Astrocyte of the spinal cord (primary cell): ENCODE results near the gene FAM149B1.

Experiments used
- DNase-seq: peaks from one replicate; pipeline ENCODE4 v3.0.0; 2011; ENCODE audit warnings: low read depth, low spot score
- H3K4me3 ChIP-seq: 2 replicates; pipeline ENCODE4 v1.5.1; 2011; ENCODE audit warnings: low read depth, mild to moderate bottlenecking, low read length, moderate library complexity
- in situ Hi-C: cut with HindIII; loops from 2 replicates; pipeline ENCODE4 v1.10.0; 2017; ENCODE audit warnings: low sequenced_read_pairs
- TF ChIP-seq, protein P1 (sequence below): IDR thresholded peaks from 2 replicates; pipeline ENCODE4 v1.5.1; 2012; ENCODE audit warnings: low read depth, mild to moderate bottlenecking, low read length, inconsistent platforms

The FAM149B1 gene

DNA sequence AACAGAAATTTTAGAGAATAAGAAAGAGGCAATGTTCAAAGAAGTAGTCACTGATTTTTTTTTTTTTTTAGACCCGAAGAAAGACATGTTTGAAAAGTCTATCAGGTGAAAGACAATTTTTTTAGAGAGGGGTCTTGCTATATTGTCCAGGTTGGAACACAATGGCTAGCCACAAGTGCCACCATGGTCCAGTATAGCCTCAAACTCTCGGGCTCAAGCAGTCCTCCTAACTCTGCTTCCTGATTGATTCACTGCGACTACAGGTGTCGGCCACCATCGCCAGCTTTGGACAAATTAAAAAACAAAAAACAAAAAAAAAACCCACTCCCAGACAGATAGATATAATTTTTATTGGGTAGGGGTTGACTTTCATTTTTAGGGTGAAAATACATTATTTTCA lies 22.3 kb downstream of the FAM149B1 start:
- in situ Hi-C loops = no loop called here
- TF ChIP-seq, protein P1, sequence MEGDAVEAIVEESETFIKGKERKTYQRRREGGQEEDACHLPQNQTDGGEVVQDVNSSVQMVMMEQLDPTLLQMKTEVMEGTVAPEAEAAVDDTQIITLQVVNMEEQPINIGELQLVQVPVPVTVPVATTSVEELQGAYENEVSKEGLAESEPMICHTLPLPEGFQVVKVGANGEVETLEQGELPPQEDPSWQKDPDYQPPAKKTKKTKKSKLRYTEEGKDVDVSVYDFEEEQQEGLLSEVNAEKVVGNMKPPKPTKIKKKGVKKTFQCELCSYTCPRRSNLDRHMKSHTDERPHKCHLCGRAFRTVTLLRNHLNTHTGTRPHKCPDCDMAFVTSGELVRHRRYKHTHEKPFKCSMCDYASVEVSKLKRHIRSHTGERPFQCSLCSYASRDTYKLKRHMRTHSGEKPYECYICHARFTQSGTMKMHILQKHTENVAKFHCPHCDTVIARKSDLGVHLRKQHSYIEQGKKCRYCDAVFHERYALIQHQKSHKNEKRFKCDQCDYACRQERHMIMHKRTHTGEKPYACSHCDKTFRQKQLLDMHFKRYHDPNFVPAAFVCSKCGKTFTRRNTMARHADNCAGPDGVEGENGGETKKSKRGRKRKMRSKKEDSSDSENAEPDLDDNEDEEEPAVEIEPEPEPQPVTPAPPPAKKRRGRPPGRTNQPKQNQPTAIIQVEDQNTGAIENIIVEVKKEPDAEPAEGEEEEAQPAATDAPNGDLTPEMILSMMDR = no peak
- DNase-seq = no peak
- H3K4me3 ChIP-seq = no peak overlapping the region

DNA sequence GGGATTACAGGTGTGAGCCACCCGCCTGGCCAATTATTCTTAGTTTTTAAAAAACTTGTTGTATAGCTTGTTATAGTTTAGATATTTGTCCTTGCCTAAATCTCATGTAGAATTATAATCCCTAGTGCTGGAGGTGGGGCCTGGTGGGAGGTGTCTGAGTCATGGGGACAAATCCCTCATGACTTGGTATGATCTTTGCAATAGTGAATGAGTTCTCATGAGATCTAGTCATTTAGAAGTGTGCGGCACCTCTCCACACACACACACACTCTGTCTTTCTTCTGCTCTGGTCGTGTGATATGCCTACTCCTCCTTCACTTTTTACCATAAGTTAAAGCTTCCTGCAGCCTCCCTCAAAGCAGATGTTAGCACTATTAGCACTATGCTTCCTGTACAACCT lies 37.2 kb downstream of the FAM149B1 start:
- in situ Hi-C loops = no loop called here
- TF ChIP-seq, protein P1 = no peak
- DNase-seq = no peak
- no peak overlapping the region for H3K4me3 ChIP-seq

DNA sequence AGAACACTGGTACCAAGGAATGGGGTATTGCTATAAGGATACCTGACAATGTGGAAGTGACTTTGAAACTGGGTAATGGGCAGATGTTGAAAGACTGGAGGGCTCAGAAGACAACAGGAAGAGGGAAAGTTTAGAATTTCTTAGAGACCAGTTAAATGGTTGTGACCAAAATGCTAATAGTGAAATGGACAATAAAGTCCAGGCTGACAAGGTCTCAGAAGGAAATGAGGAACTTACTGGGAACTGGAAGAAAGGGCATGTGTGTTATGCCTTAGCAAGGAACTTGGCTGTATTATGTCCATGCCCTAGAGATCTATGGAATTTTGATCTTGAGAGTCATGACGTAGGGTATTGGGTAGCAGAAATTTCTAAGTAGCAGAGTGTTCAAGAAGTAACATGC lies 38.0 kb downstream of the FAM149B1 start:
- TF ChIP-seq, protein P1 = no peak
- DNase-seq = no peak
- in situ Hi-C loops = no loop called here
- H3K4me3 ChIP-seq = no peak overlapping the region

DNA sequence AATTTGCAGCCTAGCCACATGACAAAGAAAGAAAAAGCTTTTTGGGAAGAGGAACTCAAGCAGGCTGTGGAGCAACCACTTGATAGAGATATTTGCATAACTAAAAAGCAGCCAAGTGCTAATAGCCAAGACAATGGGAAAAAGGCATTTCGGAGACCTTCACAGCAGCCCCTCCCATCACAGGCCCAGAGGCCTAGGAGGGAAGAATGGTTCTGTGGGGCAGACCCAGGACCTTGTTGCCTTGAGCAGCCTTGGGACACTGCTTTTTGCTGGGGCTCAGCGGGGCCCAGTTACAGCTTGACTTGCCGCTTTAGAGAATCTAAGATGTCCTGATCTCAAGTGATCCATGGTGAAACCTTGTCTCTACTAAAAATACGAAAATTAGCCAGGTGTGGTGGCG lies 38.5 kb downstream of the FAM149B1 start:
- H3K4me3 ChIP-seq = no peak overlapping the region
- in situ Hi-C loops = no loop called here
- TF ChIP-seq, protein P1 = no peak
- DNase-seq = no peak

DNA sequence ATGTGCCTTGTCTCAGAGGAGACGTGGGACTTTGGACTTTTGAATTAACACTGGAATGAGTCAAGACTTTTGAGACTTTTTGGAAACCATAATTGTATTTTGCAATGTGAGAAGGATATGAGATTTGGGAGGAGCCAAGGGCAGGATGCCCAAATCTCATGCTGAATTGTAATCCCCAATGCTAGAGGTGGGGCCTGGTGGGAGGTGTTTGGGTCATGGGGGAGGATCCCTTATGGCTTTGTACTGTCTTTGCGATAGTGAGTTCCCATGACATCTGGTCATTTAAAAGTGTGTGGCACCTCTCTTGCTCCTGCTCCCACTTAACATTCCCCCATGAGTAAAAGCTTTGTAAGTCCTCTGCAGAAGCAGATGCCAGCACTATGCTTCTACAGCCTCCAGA lies 40.0 kb downstream of the FAM149B1 start:
- TF ChIP-seq, protein P1 = no peak
- no peak for DNase-seq
- in situ Hi-C loops = no loop called here
- H3K4me3 ChIP-seq = no peak overlapping the region

DNA sequence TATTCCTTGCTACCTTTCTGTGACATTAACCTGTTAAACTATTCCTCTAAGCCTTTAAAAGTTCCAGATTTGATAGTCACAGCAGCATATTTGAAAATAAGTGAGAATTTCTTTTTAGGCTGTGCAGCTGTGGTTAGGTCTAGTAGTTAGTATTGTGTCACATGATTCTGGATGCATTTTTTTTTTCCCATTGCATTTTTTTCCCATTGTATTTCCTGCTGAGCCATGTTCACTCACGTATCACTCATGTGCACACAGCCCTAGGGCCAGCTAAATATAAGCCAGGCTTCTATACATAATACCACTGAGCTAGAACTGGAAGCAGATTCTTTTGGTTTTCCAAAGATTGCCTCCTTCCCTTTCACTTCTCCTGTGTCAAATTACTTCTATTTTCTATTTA lies 41.8 kb downstream of the FAM149B1 start:
- in situ Hi-C loops = no loop called here
- peak; percentile 13 for DNase-seq
- H3K4me3 ChIP-seq = no peak overlapping the region
- TF ChIP-seq, protein P1 = no peak
